GM10266 (cell line): ENCODE data around the gene NSRP1.
"Not testable (repeated sequence)": the region's sequence is repeated elsewhere in the genome, so short reads cannot be mapped to it uniquely, and the experiment has no call there.

Experiments used
- DNase-seq: peaks from one replicate; pipeline ENCODE4 v3.0.0; 2012; ENCODE audit errors: extremely low spot score
- CTCF ChIP-seq: IDR thresholded peaks from 2 replicates; pipeline ENCODE4 v1.5.1; 2012; ENCODE audit warnings: mild to moderate bottlenecking, low read depth; ENCODE audit not compliant: control insufficient read depth, insufficient read depth; ENCODE audit errors: missing control alignments

The NSRP1 gene

GRCh38 chr17:30116661-30117551 lies at the start of gene NSRP1:
TSS of gene NSRP1 (plus strand) at chr17:30116816. CDS start at chr17:30116844, 28 bp downstream.
- peak; percentile 85 for DNase-seq
- no peak for TF ChIP-seq CTCF

- DNase-seq = no peak
These were observed 48.2 kb upstream of the NSRP1 start for GRCh38 chr17:30068465-30068864.

GRCh38 chr17:30074254-30074653 lies 42.4 kb upstream of the NSRP1 start:
- DNase-seq = no peak
- no peak for TF ChIP-seq CTCF

More at GRCh38 chr17:30068465-30068864, 48.2 kb upstream of the NSRP1 start:
- no peak for TF ChIP-seq CTCF

- DNase-seq = no peak
- no peak for TF ChIP-seq CTCF
These were observed 41.9 kb upstream of the NSRP1 start for GRCh38 chr17:30074730-30075129.

GRCh38 chr17:30082773-30083172 lies 33.8 kb upstream of the NSRP1 start:
- no peak for DNase-seq
- no peak for TF ChIP-seq CTCF

GRCh38 chr17:30084788-30085187 lies 31.8 kb upstream of the NSRP1 start:
- DNase-seq = no peak
- no peak for TF ChIP-seq CTCF

- TF ChIP-seq CTCF = no peak
- no peak for DNase-seq
These were observed 29.7 kb upstream of the NSRP1 start for GRCh38 chr17:30086896-30087295.

- not testable (repeated sequence) for DNase-seq
These were observed 29.2 kb upstream of the NSRP1 start for GRCh38 chr17:30087431-30087830.
